ENCODE measurements around the gene ANG. TPM values are rescaled to one million over a fixed set of nuclear protein-coding genes. Genes with fewer than 3 reads are reported as not detected.
"Not testable (repeated sequence)": the region's sequence is repeated elsewhere in the genome, so short reads cannot be mapped to it uniquely, and the experiment has no call there.

Gene ANG
- total RNA-seq, 1 donor from 2014 or later: 3.7 TPM

DNA sequence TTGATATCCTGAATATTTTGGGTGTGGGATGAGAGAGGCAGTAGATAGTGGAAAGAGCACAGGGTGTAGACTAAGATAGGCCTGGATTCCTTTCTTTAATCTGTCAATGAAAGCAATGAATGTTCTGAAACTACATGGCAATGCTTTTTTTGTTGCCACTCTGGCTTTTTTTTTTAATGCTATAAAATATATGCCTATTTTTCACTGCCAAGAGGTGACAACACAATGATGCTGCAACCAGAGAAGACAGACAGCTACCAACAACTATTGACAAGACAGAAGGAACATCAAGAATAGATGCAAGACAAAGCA lies 9.4 kb downstream of the ANG start:
- H3K4me3 ChIP-seq: no peak overlapping the region
- TF ChIP-seq, protein P1, sequence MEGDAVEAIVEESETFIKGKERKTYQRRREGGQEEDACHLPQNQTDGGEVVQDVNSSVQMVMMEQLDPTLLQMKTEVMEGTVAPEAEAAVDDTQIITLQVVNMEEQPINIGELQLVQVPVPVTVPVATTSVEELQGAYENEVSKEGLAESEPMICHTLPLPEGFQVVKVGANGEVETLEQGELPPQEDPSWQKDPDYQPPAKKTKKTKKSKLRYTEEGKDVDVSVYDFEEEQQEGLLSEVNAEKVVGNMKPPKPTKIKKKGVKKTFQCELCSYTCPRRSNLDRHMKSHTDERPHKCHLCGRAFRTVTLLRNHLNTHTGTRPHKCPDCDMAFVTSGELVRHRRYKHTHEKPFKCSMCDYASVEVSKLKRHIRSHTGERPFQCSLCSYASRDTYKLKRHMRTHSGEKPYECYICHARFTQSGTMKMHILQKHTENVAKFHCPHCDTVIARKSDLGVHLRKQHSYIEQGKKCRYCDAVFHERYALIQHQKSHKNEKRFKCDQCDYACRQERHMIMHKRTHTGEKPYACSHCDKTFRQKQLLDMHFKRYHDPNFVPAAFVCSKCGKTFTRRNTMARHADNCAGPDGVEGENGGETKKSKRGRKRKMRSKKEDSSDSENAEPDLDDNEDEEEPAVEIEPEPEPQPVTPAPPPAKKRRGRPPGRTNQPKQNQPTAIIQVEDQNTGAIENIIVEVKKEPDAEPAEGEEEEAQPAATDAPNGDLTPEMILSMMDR (IDR thresholded peaks at IDR 0.05; ENCODE audit: borderline replicate concordance): no peak
- no peaks in the 10 kb centered on the region for H3K36me3 ChIP-seq
- H3K9me3 ChIP-seq (replicated peaks): no peaks in the 10 kb centered on the region
- no peak for DNase-seq
- peaks cover 5% of the 10 kb centered on the region for H3K4me1 ChIP-seq
- intact Hi-C loops (cut with micrococcal nuclease): loop anchor here (5.0 kb wide), 2 partner anchors 159 to 174 kb away; no protein-coding TSS in a partner anchor
- no peaks in the 10 kb centered on the region for H3K27me3 ChIP-seq (ENCODE audit: low read depth)
- H3K27ac ChIP-seq (replicated peaks): no peak overlapping the region

DNA sequence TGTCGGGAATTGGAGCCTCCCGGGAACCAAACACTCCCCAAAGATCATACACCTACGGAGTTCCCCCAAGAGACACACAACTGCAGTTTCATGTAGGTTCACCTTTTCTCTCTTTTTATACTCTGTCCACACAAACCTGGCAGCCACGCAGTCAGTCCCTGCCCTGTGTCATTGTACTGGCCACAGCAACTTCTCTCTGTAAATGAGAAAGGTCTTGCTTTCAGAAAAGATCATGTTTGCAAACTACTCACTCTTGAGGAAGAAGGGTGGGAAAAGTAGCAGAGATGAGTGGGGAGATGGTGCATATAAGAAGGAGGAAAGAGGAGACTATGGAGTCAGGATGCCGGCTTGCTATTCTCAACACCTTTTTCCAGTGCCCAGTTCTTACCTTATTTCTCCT lies 10.4 kb downstream of the ANG start:
- Histone ChIP-seq H3K27me3 (ENCODE audit: low read depth) (no peaks in the 10 kb centered on the region), H3K27ac (replicated peaks) (no peak overlapping the region), H3K36me3 (no peaks in the 10 kb centered on the region), H3K4me3 (no peak overlapping the region), H3K4me1 (peaks cover 5% of the 10 kb centered on the region), H3K9me3 (replicated peaks) (no peaks in the 10 kb centered on the region)
- intact Hi-C loops (cut with micrococcal nuclease): loop anchor here (5.0 kb wide), 2 partner anchors 158 to 173 kb away; no protein-coding TSS in a partner anchor
- TF ChIP-seq, protein P1 (IDR thresholded peaks at IDR 0.05; ENCODE audit: borderline replicate concordance): no peak
- no peak for DNase-seq

DNA sequence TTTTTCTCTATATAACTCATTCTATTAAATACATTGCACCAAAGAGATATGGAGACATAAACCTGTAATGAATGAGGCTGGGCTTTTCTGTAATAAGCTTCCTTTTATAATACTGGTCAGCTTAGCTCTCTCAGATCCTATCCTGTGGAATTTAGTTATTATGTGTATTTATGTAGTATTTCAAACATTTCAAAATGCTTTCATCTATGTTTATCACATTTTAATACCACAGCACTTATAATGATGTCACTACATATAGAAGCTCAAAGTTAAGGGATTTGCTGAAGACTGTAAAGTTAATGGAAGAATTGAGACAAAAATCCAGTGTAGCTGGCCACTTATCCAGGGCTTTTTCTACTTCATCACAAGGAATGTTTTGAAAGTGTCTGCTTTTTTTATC lies 11.4 kb downstream of the ANG start:
- Histone ChIP-seq H3K4me3 (no peak overlapping the region), H3K9me3 (replicated peaks) (no peaks in the 10 kb centered on the region), H3K36me3 (no peaks in the 10 kb centered on the region), H3K27me3 (ENCODE audit: low read depth) (no peaks in the 10 kb centered on the region), H3K27ac (replicated peaks) (no peak overlapping the region), H3K4me1 (peaks cover 5% of the 10 kb centered on the region)
- TF ChIP-seq, protein P1 (IDR thresholded peaks at IDR 0.05; ENCODE audit: borderline replicate concordance): no peak
- intact Hi-C loops (cut with micrococcal nuclease): loop anchor here (5.0 kb wide), 2 partner anchors 157 to 172 kb away; no protein-coding TSS in a partner anchor
- no peak for DNase-seq

DNA sequence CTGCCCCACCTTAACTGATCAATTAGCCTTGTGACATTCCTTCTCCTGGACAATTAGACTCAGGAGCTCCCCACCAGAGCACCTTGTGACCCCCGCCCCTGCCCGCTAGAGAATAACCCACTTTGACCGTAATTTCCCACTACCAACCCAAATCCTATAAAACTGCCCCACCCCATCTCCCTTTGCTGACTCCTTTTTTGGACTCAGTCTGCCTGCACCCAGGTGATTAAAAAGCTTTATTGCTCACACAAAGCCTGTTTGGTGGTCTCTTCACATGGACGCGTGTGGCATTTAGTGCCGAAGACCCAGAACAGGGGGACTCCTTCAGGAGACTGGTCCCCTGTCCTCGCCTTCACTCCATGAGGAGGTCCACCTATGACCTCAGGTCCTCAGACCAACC lies 12.4 kb downstream of the ANG start:
- H3K4me3 ChIP-seq; H3K9me3 ChIP-seq (replicated peaks); DNase-seq; H3K27ac ChIP-seq (replicated peaks); H3K27me3 ChIP-seq (ENCODE audit: low read depth); H3K36me3 ChIP-seq; H3K4me1 ChIP-seq; intact Hi-C loops (cut with micrococcal nuclease): not testable (repeated sequence)

DNA sequence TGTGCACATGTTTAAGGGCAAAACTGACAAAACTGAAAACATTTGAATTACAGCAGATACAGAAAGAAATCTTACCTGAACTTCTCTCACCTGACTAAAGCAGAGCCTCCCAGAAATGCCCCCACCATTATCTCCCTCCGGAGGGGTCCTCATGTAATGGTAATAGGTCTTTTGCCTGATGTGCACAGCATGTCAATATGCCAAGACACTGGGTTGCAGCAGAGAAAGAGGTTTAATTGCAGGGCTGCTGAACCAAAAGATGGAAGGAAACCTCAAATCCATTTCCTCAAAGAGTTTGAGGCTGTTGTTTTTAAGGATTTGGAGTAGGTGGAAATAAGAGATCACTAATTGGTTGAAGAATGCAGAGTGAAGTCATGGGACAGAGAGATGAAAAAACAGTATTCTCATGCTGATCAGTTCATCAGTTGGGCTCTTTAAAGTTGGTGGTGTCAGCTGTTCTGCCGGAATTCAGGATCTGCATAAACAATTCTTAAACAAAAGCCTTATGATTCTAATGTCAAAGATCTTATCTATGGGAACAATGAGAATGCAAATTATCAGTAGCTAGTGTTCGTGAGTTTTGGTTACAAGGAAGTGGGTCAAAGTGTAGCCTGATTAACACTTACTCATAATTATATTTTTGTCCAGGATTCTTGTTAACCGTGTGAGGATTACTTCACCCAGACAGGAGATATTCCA lies 18.2 kb downstream of the ANG start:
- Histone ChIP-seq H3K4me1 (no peaks in the 10 kb centered on the region), H3K27me3 (ENCODE audit: low read depth) (no peaks in the 10 kb centered on the region), H3K4me3 (no peak overlapping the region), H3K9me3 (replicated peaks) (no peaks in the 10 kb centered on the region), H3K27ac (replicated peaks) (peak overlapping the region; percentile 68), H3K36me3 (no peaks in the 10 kb centered on the region)
- DNase-seq: no peak
- TF ChIP-seq, protein P1 (IDR thresholded peaks at IDR 0.05; ENCODE audit: borderline replicate concordance): no peak
- intact Hi-C loops (cut with micrococcal nuclease): no loop called here

DNA sequence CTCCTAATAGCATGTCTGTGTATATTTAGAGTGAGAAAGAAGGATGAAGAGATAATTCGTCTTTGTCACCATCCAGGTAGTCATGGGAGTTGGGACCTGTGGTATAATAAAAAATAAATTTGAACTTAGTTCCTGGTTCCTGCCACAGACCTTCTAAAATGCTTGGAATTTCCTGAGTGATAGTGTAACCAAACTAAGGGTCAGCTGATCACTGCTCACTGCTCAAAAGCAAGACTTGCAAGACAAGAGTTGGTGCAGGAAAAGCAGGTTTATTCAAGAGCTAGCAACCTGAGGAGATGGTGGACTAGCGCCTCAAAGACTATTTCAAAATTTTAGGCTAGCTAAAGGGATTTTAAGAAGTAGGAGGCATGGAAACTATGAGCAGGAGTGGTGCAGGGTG lies 19.1 kb downstream of the ANG start:
- TF ChIP-seq, protein P1 (IDR thresholded peaks at IDR 0.05; ENCODE audit: borderline replicate concordance): no peak
- Histone ChIP-seq H3K9me3 (replicated peaks) (no peaks in the 10 kb centered on the region), H3K27ac (replicated peaks) (peak overlapping the region; percentile 68), H3K27me3 (ENCODE audit: low read depth) (no peaks in the 10 kb centered on the region), H3K36me3 (no peaks in the 10 kb centered on the region), H3K4me3 (no peak overlapping the region), H3K4me1 (no peaks in the 10 kb centered on the region)
- intact Hi-C loops (cut with micrococcal nuclease): no loop called here
- DNase-seq: no peak
